ENCODE measurements around the gene TRPM3. TPM values are rescaled to one million over a fixed set of nuclear protein-coding genes. Genes with fewer than 3 reads are reported as not detected.

The TRPM3 gene
- total and polyA plus RNA-seq, 9 of the 15 experiments (the other 6 are each of a cell fraction or from before 2014, with no cell fraction given): 0.04 TPM; not detected in 8

DNA sequence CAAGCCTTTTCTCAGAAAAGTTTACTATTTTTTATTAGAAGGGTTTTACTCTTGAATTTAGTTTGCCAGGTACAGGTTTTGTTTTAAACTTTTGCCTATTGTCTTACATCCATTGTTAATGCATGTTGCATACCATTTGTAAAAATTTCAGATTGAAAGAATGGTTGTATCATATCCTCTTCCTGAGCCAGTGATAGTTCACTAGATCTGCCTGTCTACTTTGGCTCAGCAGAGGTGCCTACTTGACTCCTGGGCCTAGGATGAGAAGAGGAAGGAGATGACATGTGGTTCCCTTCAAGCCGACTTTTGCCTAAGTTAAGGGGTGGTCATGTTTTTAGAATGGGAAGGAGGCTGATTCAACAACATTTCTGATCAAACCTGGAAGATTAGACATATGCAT, 232.9 kb downstream of the TRPM3 start (continued):
- TF ChIP-seq, protein P1, sequence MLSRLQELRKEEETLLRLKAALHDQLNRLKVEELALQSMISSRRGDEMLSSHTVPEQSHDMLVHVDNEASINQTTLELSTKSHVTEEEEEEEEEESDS (CRISPR knock-in tag; IDR thresholded peaks at IDR 0.05): no peak
- TF ChIP-seq SP2 (IDR thresholded peaks at IDR 0.05; ENCODE audit: extremely low read depth, low read depth, low read length, poor library complexity, severe bottlenecking) (no peak), CCAR2 (IDR thresholded peaks at IDR 0.05; ENCODE audit: low read depth, low read length) (no peak)
- TF ChIP-seq, protein P2, sequence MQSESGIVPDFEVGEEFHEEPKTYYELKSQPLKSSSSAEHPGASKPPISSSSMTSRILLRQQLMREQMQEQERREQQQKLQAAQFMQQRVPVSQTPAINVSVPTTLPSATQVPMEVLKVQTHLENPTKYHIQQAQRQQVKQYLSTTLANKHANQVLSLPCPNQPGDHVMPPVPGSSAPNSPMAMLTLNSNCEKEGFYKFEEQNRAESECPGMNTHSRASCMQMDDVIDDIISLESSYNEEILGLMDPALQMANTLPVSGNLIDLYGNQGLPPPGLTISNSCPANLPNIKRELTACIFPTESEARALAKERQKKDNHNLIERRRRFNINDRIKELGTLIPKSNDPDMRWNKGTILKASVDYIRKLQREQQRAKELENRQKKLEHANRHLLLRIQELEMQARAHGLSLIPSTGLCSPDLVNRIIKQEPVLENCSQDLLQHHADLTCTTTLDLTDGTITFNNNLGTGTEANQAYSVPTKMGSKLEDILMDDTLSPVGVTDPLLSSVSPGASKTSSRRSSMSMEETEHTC (IDR thresholded peaks at IDR 0.05): no peak
- TF ChIP-seq, protein P3, sequence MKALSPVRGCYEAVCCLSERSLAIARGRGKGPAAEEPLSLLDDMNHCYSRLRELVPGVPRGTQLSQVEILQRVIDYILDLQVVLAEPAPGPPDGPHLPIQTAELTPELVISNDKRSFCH (CRISPR knock-in tag; IDR thresholded peaks at IDR 0.05): no peak
- TF ChIP-seq, protein P3 (tag; IDR thresholded peaks at IDR 0.05): no peak

DNA sequence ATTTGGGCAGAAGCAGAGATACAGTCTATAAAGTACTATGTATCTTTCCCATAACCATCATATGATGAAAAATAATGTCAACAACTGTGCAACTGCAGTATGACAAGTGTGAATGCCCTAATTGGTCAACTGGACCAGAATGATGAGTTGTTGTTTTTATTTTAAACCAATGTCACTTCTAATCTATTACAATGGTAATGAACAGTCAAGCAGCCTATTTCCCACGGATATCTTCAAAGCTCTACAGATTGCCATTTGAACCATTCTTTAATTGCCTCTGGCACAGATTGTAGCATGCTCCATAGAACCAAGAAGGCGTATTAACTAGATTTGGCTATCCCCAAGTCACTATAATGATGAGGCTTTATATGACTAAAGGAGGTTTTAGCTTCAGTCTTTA, 233.6 kb downstream of the TRPM3 start:
- no TSS peak for BruUV-seq (replicated peaks)
- H3K9me3 ChIP-seq (replicated peaks; ENCODE audit: control insufficient read depth, insufficient read depth, low read depth, low read length): no peaks in the 10 kb centered on the region
- ChIA-PET CTCF (ENCODE audit: low intra/inter-chr PET ratio) (no interaction called here), POLR2A (no interaction called here)
- intact Hi-C loops (cut with micrococcal nuclease) (no loop called here), in situ Hi-C loops (cut with MboI) (no loop called here)
- WGBS (ENCODE audit: insufficient coverage, low coverage, missing lambda C conversion rate): 0% methylated on average over 2 of the region's 2 CpGs
- no peak overlapping the region for H3K27ac ChIP-seq (ENCODE audit: extremely low read depth, low read depth, low read length)
- no peaks in the 10 kb centered on the region for H4K20me1 ChIP-seq (replicated peaks; ENCODE audit: control insufficient read depth, insufficient read depth, low read length)
- no peak for FAIRE-seq
- H3K4me3 ChIP-seq: no peak overlapping the region
- no peaks in the 10 kb centered on the region for H3K9me1 ChIP-seq (ENCODE audit: control insufficient read depth, insufficient read depth, low read length)
- no peaks in the 10 kb centered on the region for H3K79me2 ChIP-seq (ENCODE audit: control insufficient read depth, insufficient read depth, low read length)
- H3K36me3 ChIP-seq (ENCODE audit: control insufficient read depth, insufficient read depth, low read length): no peaks in the 10 kb centered on the region
- H3K27me3 ChIP-seq (ENCODE audit: control insufficient read depth in 2 of 2, insufficient read depth in 2 of 2, low read length in 2 of 2): no peaks in the 10 kb centered on the region
- no peak overlapping the region for H3K4me2 ChIP-seq (ENCODE audit: insufficient read depth, low read length)
- ATAC-seq: no peak
- no peak overlapping the region for H3K9ac ChIP-seq (ENCODE audit: insufficient read depth in 1 of 2, low read depth in 2 of 2, low read length in 2 of 2)
- H2AFZ ChIP-seq (ENCODE audit: low read depth, low read length): no peak overlapping the region
- no peaks in the 10 kb centered on the region for H3K4me1 ChIP-seq (replicated peaks in 1 of 2; ENCODE audit: control insufficient read depth in 2 of 2, insufficient read depth in 2 of 2, low read length in 2 of 2)
- TF ChIP-seq ETV6 (IDR thresholded peaks at IDR 0.05; ENCODE audit: borderline replicate concordance in 1 of 2, low read depth in 2 of 2, low read length in 1 of 2): no peak
- TF ChIP-seq ETV6 (CRISPR knock-in tag; IDR thresholded peaks at IDR 0.05; ENCODE audit: borderline replicate concordance): no peak
- DNase-seq (ENCODE audit: extremely low read depth in 1 of 4, low spot score in 3 of 4): no peak

Measured in K562 (cell line).